ENCODE data around the gene FNDC5.

Gene FNDC5

GRCh38 chr1:32813941-32814739, 56.6 kb downstream of the FNDC5 start:
- DNase-seq (ENCODE audit: low spot score) = no peak
